Common myeloid progenitor, CD34-positive (primary cell): ENCODE data around the gene OARD1.

ENCODE experiments used
- CTCF ChIA-PET: fragments of 350-600 bp; sonication (Branson Sonifier 250); formaldehyde crosslinking; loops from one replicate; lab custom pipeline; 2021; ENCODE audit warnings: antibody characterized with exemption; lab: Charles Lee
- POLR2A ChIA-PET: fragments of 350-600 bp; sonication (Branson Sonifier 250); formaldehyde crosslinking; loops from one replicate; lab custom pipeline; 2021; ENCODE audit warnings: antibody characterized with exemption; lab: Charles Lee
- DNase-seq, 3 donors: peaks; one replicate each; pipeline versions ENCODE4 v3.0.0 to v3.0.0-alpha.2; 2013
- H3K27ac ChIP-seq, 2 experiments: 1 replicate in 1 of 2; 2 replicates in 1 of 2; pipeline ENCODE4 v1.7.0; 2013; ENCODE audit warnings: inconsistent platforms in 2 of 2, low read length in 2 of 2, mild to moderate bottlenecking in 2 of 2, low read depth in 1 of 2, moderate library complexity in 1 of 2; ENCODE audit not compliant: severe bottlenecking in 2 of 2, insufficient read depth in 1 of 2, poor library complexity in 1 of 2
- H3K27me3 ChIP-seq, 5 experiments: replicated peaks in 2 of 5; 1 replicate in 3 of 5; 2 replicates in 2 of 5; pipeline versions ENCODE4 v1.6.1 to v1.7.0; 2013; ENCODE audit warnings: low read length in 4 of 5, mild to moderate bottlenecking in 2 of 5, moderate library complexity in 2 of 5, inconsistent platforms in 1 of 5; ENCODE audit not compliant: insufficient read depth in 5 of 5, control insufficient read depth in 4 of 5
- H3K36me3 ChIP-seq, 4 experiments: 1 replicate in 2 of 4; 2 replicates in 2 of 4; pipeline versions ENCODE4 v1.6.1 to v1.7.0; 2013; ENCODE audit warnings: low read length in 3 of 4, control low read depth in 1 of 4, mild to moderate bottlenecking in 1 of 4; ENCODE audit not compliant: control insufficient read depth in 4 of 4, insufficient read depth in 4 of 4
- H3K4me1 ChIP-seq, 4 experiments: 1 replicate in 3 of 4; 2 replicates in 1 of 4; pipeline versions ENCODE4 v1.6.1 to v1.7.1; 2013; ENCODE audit warnings: low read length in 3 of 4, mild to moderate bottlenecking in 3 of 4, control low read depth in 1 of 4, inconsistent platforms in 1 of 4, moderate library complexity in 1 of 4; ENCODE audit not compliant: control insufficient read depth in 4 of 4, insufficient read depth in 4 of 4; ENCODE audit errors: control extremely low read depth in 1 of 4
- H3K4me3 ChIP-seq, 7 experiments: 1 replicate in 4 of 7; 2 replicates in 3 of 7; pipeline versions ENCODE4 v1.5.1 to v1.7.0; 2013; ENCODE audit warnings: mild to moderate bottlenecking in 7 of 7, low read length in 6 of 7, moderate library complexity in 6 of 7, inconsistent platforms in 2 of 7, low read depth in 2 of 7, control low read depth in 1 of 7; ENCODE audit not compliant: insufficient read depth in 4 of 7, control insufficient read depth in 1 of 7; ENCODE audit errors: extremely low read depth in 1 of 7
- H3K9me3 ChIP-seq, 5 experiments: 1 replicate in 4 of 5; 2 replicates in 1 of 5; pipeline versions ENCODE4 v1.6.1 to v1.7.1; 2013; ENCODE audit warnings: low read length in 4 of 5, mild to moderate bottlenecking in 2 of 5, inconsistent platforms in 1 of 5, low read depth in 1 of 5, moderate library complexity in 1 of 5; ENCODE audit not compliant: control insufficient read depth in 4 of 5, insufficient read depth in 2 of 5; ENCODE audit errors: control extremely low read depth in 1 of 5
- WGBS: methylation state at CpG from one replicate; pipeline ENCODE4 v1.1.5; 2013; ENCODE audit not compliant: insufficient coverage; 5-methylcytosine and 5-hydroxymethylcytosine counted together

Gene OARD1

DNA sequence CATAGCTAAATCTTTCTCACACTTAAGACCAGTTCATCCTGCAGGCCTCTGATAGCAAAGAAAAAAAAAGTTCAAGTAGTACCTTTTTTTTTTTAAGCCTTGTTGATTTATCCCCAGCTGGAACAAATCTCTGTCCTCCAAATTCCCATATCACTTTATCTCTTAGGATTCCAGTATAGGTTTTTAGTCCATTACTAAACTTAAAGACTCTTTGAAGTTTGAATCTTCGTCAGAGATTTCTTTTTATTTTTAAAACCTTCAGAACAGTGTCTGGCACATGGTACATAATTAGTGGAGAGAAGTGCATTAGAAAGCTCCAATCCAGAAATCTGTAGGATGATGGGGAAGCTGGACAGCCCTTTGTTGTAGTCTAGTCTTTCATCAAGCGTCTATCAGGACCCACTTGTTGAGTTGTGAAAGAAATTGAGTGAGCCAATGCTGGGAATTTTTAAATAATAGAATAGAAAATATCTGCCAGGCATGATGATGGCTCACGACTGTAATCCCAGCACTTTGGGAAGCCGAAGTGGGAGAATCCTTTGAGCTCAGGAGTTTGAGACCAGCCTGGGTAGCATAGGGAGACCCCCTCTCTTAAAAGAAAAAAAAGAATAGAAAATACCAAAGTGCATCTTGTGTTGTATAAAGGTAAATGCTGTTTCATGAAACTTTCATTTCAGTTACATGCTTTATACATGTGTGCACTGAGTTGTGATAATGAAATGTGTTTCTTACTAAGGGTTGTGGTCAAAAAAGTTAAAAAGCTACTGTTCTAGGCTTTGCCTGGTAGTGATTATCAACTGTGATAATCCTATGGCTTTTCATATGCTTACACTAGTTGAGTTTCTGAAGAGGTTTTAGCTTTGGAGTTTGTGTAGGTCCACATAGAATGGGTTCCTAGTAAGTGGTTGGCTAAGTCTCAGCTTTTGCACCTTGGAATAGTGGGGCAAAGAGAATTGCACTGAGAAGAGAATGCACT, 3.8 kb upstream of the OARD1 start:
- Histone ChIP-seq H3K36me3 (peaks cover 10 to 23% (median 16%) of the 10 kb centered on the region in 4 experiments), H3K4me1 (peaks cover 16 to 33% (median 30%) of the 10 kb centered on the region in 4 experiments), H3K9me3 (no peaks in the 10 kb centered on the region), H3K4me3 (no peak overlapping the region), H3K27me3 (no peaks in the 10 kb centered on the region), H3K27ac (no peak overlapping the region)
- DNase-seq = peak in 2 of 3 donors; percentile 7 to 14
- CTCF ChIA-PET = interaction anchor here (0.5 to 4.8 kb wide), 5 partner anchors 9 to 120 kb away, joined by 3 to 28 read pairs (median 3); no protein-coding TSS in a partner anchor
- WGBS = 93% methylated on average over 3 of the region's 4 CpGs
- POLR2A ChIA-PET = no interaction called here

DNA sequence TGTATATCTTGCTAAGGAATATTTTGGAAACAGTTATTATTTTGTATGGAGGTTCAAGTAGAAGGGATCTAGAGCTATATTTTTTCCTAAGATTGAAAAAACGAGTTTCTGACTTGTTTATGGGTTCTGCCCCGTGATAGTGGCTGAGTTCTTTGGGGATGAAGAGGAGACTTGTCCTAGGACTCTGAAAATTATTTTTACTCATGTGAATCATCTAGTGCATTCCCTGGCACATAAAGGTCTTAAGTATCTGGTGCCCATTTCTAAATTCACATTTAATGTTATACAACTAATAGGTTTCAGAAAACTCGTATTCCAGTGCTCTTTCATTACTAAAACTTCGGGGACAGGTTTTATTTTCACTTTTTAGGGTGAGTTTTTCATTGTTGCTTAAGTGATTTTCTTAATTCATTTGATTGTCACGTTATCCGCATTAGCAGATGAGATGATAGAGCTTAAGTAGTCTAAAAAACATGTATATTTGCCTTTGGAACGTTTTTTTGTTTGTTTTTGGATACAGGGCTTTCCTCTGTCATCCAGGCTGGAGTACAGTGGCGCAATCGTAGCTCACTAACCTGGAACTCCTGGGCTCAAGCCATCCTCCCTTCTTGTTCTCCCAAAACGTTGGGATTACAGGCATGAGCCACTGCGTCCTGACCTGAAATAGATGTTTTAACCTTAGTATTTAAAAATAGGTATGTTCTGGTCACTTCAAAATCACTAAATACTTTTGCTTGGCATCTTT, 2.7 kb upstream of the OARD1 start:
- peak overlapping the region; percentile 95 to 98 for H3K27ac ChIP-seq

DNA sequence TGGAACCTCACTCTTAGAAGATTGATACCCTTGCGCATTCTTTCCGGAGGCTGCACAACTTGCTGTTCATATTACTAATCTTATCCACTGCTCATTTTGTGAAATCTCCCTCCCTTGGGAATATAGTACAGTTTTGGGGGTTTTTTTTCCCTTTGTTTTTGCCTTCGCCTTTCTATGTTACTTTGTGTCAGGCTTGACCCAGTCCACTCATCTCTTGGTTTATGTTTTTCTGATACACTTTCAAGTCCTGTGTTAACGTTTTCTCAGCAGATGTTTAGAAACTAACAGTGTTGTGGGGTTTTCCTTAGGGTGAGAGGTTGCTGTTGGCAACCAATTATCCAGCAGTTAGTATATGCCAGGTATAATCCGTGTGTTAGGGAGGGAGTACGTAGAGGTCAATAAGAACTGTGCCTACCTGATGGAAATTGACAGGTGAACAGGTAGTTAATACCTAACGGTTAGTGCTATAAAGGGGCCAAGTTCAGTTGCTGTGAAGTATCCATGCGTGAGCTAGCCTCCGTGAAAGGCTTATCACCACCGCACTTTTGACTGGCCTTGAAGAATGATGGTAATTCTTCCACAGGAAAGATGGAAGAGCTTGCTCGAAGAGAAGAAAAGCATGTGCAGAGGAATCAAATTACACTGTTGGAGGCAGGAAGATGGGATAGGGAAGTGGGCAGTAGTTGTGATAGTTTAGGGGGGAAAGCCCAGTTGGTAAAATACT, 2.0 kb upstream of the OARD1 start:
- H3K4me3 ChIP-seq = peak overlapping the region; percentile 83 to 95 (median 92)
- H3K4me1 ChIP-seq = peaks cover 17 to 40% (median 31%) of the 10 kb centered on the region in 4 experiments
- no peaks in the 10 kb centered on the region for H3K27me3 ChIP-seq
- H3K9me3 ChIP-seq = no peaks in the 10 kb centered on the region
- H3K36me3 ChIP-seq = peaks cover 4 to 15% (median 10%) of the 10 kb centered on the region in 4 experiments
- DNase-seq = peak in 2 of 3 donors; percentile 46 to 53
- ChIA-PET CTCF (interaction anchor here (4.8 kb wide), 1 partner anchor 17 kb away, joined by 28 read pairs; no protein-coding TSS in a partner anchor), POLR2A (interaction anchor here (0.6 kb wide), 2 partner anchors 14 to 976 kb away, joined by 3 to 4 read pairs; partner anchors contain the start of gene TAF8)
- H3K27ac ChIP-seq = peak overlapping the region; percentile 95 to 98
- 19% methylated on average over 8 of the region's 11 CpGs for WGBS

More for the DNA sequence above, 2.7 kb upstream of the OARD1 start:
- CTCF ChIA-PET = interaction anchor here (0.7 to 4.8 kb wide), 3 partner anchors 12 to 119 kb away, joined by 3 to 28 read pairs (median 3); no protein-coding TSS in a partner anchor
- Histone ChIP-seq H3K4me1 (peaks cover 17 to 40% (median 31%) of the 10 kb centered on the region in 4 experiments), H3K9me3 (no peaks in the 10 kb centered on the region), H3K27me3 (no peaks in the 10 kb centered on the region), H3K36me3 (peaks cover 7 to 16% (median 10%) of the 10 kb centered on the region in 4 experiments), H3K4me3 (peak overlapping the region in 5 of 7 experiments; percentile 83 to 94 (median 92))
- POLR2A ChIA-PET = no interaction called here
- 90% methylated on average over 2 of the region's 11 CpGs for WGBS
- DNase-seq = no peak

DNA sequence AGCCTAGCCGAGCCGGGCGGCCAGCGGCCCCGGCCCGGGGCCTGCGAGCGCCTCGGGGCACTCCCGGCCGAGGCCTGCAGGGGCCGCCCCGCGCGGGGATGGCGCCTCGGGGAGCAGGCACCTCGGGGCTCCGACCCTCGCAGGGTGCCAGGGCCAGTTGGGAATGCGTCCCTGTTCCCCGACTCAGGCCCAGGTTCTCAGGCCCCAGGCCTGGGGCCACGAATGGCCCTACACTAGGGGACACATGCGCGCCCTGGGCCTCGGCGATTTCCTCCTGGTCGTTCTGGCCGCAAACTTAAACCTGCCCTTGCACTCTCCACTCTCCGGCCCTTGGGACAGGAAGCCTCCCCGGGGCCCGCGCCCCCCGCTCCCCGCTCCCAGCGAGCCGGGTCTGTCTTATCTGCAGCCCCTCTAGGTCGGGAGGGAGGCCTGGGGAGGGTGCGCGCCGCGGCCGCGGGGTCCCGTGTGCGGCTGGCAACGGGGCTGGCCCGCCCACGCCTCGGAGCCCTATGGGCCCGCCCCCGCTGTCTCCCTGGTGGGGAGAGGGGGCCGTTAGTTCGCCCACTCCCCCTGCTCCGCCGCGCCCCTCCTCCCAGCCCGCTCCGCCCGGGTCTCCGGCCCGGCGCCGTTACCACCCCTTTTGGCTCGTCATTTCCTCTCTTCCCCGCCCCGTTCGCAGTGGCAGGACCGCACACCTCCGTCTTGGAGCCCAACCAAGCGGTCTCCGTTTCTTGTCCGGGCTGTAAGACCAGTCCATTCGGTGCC, 1.2 kb upstream of the OARD1 start:
- no peaks in the 10 kb centered on the region for H3K9me3 ChIP-seq

DNA sequence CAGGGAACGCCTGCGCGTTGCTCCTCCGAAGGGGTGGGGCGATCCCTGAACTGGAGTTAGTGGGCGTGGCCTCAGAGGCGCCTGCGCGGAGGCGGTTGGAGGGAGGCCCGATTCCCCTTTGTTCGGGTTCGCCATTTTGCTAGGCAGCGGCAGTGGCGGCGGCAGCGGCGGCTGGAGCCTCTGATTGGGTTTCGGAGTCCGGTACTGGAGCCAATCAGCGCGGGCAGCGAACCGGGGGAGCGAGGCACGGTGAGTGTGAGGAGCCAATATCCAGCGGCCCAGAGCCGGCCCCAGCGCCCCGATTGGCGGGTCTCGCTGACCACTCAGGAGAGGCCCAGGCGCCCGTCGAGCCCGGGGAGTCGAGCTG, 663 bp upstream of the OARD1 start, which contains the start of gene NFYA:
Gene NFYA, plus strand, starts transcription at position 139 of the 367 bp plus-strand sequence. CDS start 6,116 bp downstream, outside the sequence.
- Histone ChIP-seq H3K9me3 (no peaks in the 10 kb centered on the region), H3K4me3 (peak within 1 kb of the TSS; percentile 88 to 99 (median 94)), H3K27ac (peak within 1 kb of the TSS; percentile 95 to 98), H3K27me3 (no peaks in the 10 kb centered on the region), H3K36me3 (peaks cover 6 to 23% (median 13%) of the 10 kb centered on the region in 4 experiments), H3K4me1 (peaks cover 17 to 44% (median 33%) of the 10 kb centered on the region in 4 experiments)
- WGBS = 0% methylated on average over 34 of the region's 37 CpGs
- DNase-seq = peak in 2 of 3 donors; percentile 99
- CTCF ChIA-PET = interaction anchor here (1.0 kb wide), 1 partner anchor 14 kb away, joined by 3 read pairs; no protein-coding TSS in a partner anchor
- POLR2A ChIA-PET = no interaction called here

More for the DNA sequence above, 1.2 kb upstream of the OARD1 start:
- ChIA-PET POLR2A (interaction anchor here (0.6 kb wide), 2 partner anchors 14 to 977 kb away, joined by 3 to 4 read pairs; partner anchors contain the start of gene TAF8), CTCF (interaction anchor here (1.0 kb wide), 1 partner anchor 14 kb away, joined by 3 read pairs; no protein-coding TSS in a partner anchor)
- Histone ChIP-seq H3K36me3 (peaks cover 2 to 17% (median 9%) of the 10 kb centered on the region in 4 experiments), H3K4me1 (peaks cover 17 to 40% (median 31%) of the 10 kb centered on the region in 4 experiments), H3K27me3 (no peaks in the 10 kb centered on the region), H3K4me3 (peak overlapping the region; percentile 83 to 95 (median 92)), H3K27ac (peak overlapping the region; percentile 95 to 98)
- under 1% methylated on average over 54 of the region's 74 CpGs for whole genome bisulfite sequencing
- DNase-seq = peak; percentile 85 to 94 (median 92)
